ENCODE measurements around the gene ICAM3. TPM values are rescaled to one million over a fixed set of nuclear protein-coding genes. Genes with fewer than 3 reads are reported as not detected.
A peak's percentile ranks its signal among the peaks of the same experiment; 100 is the strongest.
"Not testable (repeated sequence)": the region's sequence is repeated elsewhere in the genome, so short reads cannot be mapped to it uniquely, and the experiment has no call there.

The ICAM3 gene
- polyA plus RNA-seq, 6 donors from 2014 or later, result 156 to 235 (median 200) TPM

DNA sequence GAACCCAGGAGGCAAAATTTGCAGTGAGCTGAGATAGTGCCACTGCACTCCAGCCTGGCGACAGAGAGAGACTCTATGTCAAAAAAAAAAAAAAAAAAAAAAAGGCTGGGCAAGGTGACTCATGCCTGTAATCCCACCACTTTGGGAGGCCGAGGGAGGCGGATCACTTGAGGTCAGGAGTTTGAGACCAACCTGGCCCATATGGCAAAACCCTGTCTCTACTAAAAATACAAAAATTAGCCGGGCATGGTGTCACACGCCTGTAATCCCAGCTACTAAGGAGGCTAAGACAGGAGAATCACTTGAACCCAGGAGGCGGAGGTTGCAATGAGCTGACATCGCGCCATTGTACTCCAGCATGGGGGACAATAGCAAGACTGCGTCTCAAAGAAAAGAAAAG lies 2.7 kb downstream of the ICAM3 start:
- H3K27ac Mint-ChIP-seq, result peak overlapping the region in 2 of 6 donors; percentile 33 to 34
- H3K4me1 Mint-ChIP-seq, result peaks cover 36 to 59% (median 55%) of the 10 kb centered on the region in 3 donors
- not testable (repeated sequence) for H3K36me3 Mint-ChIP-seq; DNase-seq; H3K27me3 Mint-ChIP-seq; ATAC-seq (ENCODE audit: low read depth in 2 of 2); H3K9me3 Mint-ChIP-seq
- H3K4me3 Mint-ChIP-seq, result peak overlapping the region in 4 of 8 donors; percentile 8 to 69 (median 31)

DNA sequence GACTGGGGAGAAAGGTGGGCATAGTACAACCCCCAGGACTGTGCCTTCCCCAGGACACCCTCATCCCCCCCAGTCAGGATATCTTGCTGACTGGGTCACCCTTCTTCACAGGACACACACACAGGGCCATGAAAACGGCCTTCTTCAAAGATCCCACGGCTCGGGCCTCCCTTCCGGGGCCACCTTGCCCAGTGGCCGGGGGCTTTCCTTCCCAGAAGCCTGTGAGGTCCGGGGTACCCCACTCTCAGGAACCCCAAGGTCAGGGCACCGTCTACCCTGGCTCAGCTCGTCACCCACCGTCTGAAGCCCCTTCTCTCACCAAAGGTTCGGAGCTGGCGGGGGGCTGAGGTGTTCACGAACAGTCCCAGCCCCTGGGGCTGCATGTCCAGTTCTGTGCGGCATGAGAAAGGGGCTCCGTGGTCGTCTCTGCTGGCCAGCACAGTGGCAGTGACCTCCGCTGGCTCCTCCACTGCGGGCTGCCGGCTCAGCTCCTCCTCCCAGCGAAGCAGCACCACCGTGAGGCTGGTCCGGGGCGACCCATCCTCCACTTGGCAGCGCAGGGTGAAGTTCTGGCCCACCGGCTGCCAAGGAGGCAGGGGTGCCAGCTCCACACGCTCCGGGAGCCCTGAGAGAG lies 4.0 kb downstream of the ICAM3 start:
- H3K4me3 Mint-ChIP-seq, result peak overlapping the region in 1 of 8 donors; percentile 26

DNA sequence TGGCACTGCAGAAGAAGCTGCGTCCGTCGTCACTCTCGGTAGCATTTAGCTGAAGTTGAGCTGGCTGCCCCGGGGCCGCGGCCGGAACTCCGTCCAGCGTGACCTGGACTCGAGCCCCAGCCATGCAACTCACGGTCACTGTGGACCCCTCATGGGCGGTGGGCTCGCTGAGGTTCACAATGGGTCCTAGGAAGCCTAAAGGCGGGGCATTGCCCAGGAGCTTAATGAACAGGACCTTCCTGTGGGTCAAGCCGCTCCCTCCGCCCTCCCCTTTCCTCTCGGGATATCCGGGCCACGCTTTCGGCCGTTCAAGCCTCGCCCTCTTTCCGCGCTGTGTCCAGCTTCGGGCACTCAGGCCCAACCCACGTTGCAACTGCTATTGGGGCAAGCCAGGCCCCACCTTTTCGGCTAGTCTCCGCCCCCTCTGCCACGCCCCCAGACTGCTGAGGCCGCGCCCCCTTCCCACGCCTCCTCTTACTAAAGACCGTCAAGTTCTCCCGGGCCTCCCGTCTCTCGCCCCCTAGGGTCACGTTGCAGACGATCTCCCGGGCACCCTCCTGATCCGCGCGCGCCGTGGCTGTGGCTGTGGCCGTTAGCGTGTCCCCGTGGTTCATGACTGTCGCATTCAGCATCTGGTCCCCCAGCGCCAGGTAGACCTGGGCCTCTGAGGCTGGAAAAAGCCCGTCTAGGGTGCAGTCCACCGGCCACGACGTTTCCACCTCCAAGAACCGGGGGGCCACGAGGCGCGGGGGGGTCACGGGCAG lies 4.7 kb downstream of the ICAM3 start:
- H3K4me3 Mint-ChIP-seq, result peak overlapping the region in 5 of 8 donors; percentile 26 to 96 (median 54)
- H3K4me1 Mint-ChIP-seq, result peaks cover 31 to 63% (median 60%) of the 10 kb centered on the region in 3 donors
- no peaks in the 10 kb centered on the region for H3K27me3 Mint-ChIP-seq
- H3K27ac Mint-ChIP-seq, result peak overlapping the region in 3 of 6 donors; percentile 27 to 36 (median 29)
- no peaks in the 10 kb centered on the region for H3K36me3 Mint-ChIP-seq
- no peak for ATAC-seq (ENCODE audit: low read depth in 2 of 2)
- no peak for DNase-seq
- no peaks in the 10 kb centered on the region for H3K9me3 Mint-ChIP-seq

More for the DNA sequence above, 4.0 kb downstream of the ICAM3 start:
- no peak for DNase-seq
- ATAC-seq (ENCODE audit: low read depth in 2 of 2), result no peak
- Mint-ChIP-seq H3K27me3 (no peaks in the 10 kb centered on the region), H3K9me3 (no peaks in the 10 kb centered on the region), H3K4me1 (peaks cover 32 to 62% (median 57%) of the 10 kb centered on the region in 3 donors), H3K27ac (peak overlapping the region in 1 of 6 donors; percentile 36), H3K36me3 (no peaks in the 10 kb centered on the region)

DNA sequence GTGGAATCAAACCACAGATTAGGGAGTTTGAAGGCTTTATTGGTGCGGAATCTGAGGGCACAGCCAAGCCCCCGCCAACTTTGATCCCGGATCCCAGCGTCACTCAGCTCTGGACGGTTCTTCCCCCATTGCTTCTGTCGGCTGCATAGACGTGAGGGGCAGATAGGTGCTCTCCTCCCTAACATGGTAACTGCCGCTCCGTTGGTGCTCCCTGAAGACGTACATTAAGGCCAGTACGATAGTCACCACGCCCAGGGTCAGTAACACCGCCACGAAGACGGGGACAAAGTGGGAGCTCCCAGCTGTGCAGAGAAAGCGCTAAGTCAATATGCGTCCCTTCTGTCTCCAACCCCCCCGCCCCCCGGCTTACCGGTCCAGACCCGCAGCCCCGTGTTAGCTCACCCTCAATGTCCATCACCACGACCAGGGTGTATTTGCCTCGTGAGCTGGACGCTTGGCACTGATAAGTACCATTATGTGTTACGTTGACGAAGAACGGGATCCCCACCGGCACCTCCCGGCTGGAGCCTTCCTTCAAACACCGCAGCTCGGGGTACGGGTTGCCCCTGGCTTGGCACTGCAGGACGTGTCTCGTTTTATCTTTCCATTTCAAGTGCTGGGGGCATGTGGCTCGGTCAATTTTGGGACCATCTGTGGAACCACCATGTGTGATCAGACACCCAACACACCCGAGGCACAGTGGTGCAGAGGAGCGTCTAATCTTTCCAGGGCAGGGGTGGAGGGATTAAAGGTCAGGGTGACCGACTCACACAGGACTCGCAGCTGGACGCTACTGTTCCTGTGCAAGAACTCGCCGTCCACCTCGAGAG lies 5.5 kb downstream of the ICAM3 start:
- DNase-seq, result no peak
- Mint-ChIP-seq H3K27ac (peak overlapping the region; percentile 92 to 98 (median 96)), H3K4me1 (peaks cover 23 to 56% (median 56%) of the 10 kb centered on the region in 3 donors), H3K27me3 (no peaks in the 10 kb centered on the region), H3K4me3 (peak overlapping the region; percentile 94 to 99 (median 97)), H3K36me3 (no peaks in the 10 kb centered on the region), H3K9me3 (no peaks in the 10 kb centered on the region)
- ATAC-seq (ENCODE audit: low read depth in 2 of 2), result no peak

DNA sequence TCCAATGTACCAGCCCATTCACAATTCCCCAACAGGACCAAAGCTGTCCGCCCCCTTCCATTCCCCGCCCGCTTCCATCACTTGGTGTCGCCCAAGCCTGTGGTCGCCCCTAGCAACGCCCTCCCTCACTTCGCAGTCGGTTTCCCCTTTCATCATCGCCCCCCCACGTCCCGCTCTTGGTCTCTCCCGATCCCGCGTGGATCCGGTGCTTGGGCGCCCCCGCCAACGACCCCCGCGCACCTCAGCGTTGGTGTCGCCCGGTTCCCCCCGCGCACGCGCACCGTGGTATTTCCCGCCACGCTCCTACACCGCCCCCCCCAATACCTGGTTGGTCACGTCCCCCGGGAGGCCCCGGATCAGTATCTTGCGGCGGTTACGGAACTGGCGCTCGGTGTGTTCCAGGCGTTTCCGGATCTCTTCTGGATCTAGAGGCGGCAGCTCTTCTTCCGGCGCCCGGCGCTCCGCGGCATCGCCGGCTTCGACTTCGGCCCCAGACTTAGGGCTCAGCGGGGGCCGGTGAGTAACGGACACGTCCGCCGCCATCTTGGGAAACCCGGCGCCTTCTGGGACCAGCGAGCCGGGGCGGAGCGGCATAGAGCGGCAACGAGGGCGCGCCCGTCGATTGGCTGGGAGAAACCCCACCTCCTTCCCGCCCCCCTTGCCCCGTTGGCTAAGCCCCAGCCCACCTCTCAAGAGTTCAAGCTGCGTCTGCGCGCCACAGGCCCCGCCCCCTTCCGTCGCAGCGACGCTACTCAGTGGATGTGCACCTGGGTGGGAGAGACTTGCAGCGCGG lies 6.3 kb downstream of the ICAM3 start, which contains the start of gene RAVER1:
TSS of gene RAVER1 (minus strand) at position 565 of the 793 bp plus-strand sequence. CDS start at position 543, 22 bp downstream.
- peaks cover 15 to 48% (median 48%) of the 10 kb centered on the region in 3 donors for H3K4me1 Mint-ChIP-seq

DNA sequence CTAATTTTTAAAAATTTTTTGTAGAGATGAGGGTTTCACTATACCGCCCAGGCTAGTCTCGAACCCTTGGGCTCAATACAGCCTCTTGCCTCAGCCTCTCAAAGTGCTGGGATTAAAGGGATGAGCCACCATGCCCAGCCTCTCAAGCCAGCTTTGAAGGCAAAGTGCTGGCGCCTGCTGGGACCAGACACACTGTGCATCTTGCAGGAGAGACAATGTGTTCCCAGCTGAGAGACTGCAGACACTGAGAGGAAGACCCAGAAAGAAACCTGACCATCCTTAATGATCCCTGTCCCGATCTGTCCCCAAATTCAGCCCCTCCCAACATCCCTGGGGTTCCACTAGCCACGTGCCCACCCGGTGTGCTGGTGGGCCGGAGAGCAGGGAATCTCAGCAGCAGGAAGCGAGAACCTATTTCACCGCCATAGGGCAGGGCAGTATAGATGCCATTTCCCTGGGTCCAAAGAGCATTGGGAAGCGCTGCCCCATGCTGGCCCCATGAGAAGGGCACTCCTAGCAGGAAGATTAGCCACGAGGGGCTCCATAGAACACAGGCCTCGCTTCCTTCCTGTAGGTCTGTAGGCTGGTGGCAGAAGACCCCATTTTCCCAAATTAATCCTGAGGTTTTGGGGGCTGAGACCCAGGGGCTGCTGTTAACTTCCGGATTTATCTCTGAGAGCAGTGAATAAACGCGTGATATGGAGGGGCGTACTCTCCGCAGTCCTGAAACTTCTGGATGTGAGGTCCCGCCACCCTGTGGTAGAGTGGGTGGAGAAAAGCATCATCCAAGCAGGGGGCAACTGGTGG lies 7.1 kb downstream of the ICAM3 start:
- peaks cover 15 to 48% (median 46%) of the 10 kb centered on the region in 3 donors for H3K4me1 Mint-ChIP-seq
- DNase-seq, result no peak
- no peak for ATAC-seq (ENCODE audit: low read depth in 2 of 2)
- peak overlapping the region; percentile 92 to 98 (median 96) for H3K27ac Mint-ChIP-seq
- H3K36me3 Mint-ChIP-seq, result no peaks in the 10 kb centered on the region
- peak overlapping the region; percentile 94 to 99 (median 97) for H3K4me3 Mint-ChIP-seq
- H3K27me3 Mint-ChIP-seq, result no peaks in the 10 kb centered on the region
- H3K9me3 Mint-ChIP-seq, result no peaks in the 10 kb centered on the region

More for the DNA sequence above, 6.3 kb downstream of the ICAM3 start, which contains the start of gene RAVER1:
- Mint-ChIP-seq H3K4me3 (peak within 1 kb of the TSS; percentile 94 to 99 (median 97)), H3K9me3 (no peaks in the 10 kb centered on the region), H3K27ac (peak within 1 kb of the TSS; percentile 92 to 98 (median 96)), H3K36me3 (no peaks in the 10 kb centered on the region), H3K27me3 (no peaks in the 10 kb centered on the region)
- DNase-seq, result peak; percentile 96
- peak; percentile 90 to 91 for ATAC-seq (ENCODE audit: low read depth in 2 of 2)

DNA sequence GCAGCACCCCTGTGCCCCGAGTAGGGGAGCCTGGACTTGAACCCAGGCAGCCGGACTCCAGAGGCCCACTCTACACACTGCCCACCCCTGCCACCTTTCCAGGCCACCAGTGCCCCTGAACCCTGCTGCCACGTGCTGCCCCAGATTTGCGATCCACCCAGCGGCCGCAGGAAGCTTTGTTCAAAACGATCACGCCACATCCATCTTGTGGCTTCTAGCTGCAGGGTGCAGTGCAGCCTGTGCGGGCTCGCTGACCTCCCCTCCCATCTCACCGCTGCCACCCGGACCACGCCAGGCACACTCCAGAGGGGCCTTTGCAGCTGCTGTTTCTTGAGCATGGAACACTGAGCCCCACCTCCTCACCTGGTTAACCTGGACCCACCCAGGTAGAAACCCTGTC lies 9.9 kb downstream of the ICAM3 start:
- Mint-ChIP-seq H3K4me1 (peaks cover 15 to 36% (median 36%) of the 10 kb centered on the region in 3 donors), H3K9me3 (no peaks in the 10 kb centered on the region), H3K4me3 (peak overlapping the region in 2 of 8 donors; percentile 10 to 44), H3K27ac (peak overlapping the region in 1 of 6 donors; percentile 88), H3K36me3 (no peaks in the 10 kb centered on the region), H3K27me3 (no peaks in the 10 kb centered on the region)
- ATAC-seq (ENCODE audit: low read depth in 2 of 2), result no peak
- no peak for DNase-seq

DNA sequence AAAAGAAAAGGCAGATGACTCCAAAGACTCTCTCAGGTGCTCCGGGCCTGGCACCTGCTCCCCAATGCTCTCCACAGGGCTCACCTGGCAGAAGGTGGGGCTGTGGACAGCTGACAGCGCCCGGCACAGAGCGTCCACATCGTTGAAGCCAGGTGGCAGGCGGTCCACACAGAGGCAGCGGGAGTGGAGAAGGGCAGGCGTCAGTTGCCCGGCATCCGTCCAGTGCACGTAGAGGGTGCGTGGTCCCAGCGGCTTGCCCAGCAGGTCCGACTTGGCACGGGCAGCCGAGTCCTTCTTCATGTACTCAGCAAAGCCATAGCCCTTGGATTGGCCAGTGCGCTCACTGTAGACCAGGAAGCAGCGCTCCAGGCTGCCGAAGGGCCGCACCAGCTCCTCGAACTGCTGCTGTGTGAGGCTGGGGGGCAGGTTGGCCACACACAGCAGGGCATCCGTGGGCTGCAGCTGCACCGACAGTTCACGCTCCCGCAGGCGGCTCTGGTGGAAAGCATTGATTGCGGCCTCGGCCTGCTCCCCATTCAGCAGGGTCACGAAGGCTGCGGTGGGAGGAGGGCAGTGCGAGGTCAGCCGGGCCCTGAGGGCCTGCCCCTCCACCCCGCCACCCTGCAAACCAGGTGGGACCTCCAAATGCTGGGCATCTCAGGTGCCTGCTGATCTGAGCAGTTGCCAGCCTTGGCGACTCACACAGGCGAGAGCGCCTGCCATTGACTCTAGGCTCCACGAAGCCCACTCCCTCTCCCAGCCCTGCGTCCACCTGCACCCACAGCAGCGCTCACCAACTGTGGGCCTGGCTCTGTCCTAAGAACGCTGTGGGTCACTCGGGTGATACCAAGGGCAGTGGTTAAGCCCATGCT lies 10.6 kb downstream of the ICAM3 start:
- Mint-ChIP-seq H3K4me1 (peaks cover 14 to 30% (median 29%) of the 10 kb centered on the region in 3 donors), H3K4me3 (no peak overlapping the region), H3K36me3 (no peaks in the 10 kb centered on the region), H3K9me3 (no peaks in the 10 kb centered on the region), H3K27ac (no peak overlapping the region), H3K27me3 (no peaks in the 10 kb centered on the region)
- ATAC-seq (ENCODE audit: low read depth in 2 of 2) (no peak), DNase-seq (no peak)

DNA sequence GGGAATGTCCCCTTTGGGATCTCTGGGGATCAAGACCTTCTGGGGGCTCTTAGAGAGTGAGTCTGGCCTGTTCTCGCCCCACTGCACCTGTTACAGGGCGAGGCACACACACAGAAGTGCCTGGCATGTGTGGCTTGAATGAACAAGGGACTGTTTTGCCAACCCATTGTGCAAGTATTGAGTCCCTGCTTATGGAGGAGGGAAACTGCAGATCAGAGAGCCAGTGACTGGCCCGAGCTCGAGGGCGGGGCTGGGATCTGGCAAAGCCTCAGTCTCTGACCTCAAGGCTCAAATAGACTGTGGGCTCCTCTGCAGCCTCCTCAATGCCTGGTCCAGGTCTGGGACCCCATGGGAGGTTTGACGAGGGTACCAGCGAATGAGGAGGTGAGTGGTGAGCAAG lies 11.6 kb downstream of the ICAM3 start:
- H3K4me1 Mint-ChIP-seq, result peaks cover 6 to 29% (median 21%) of the 10 kb centered on the region in 3 donors
- H3K4me3 Mint-ChIP-seq, result no peak overlapping the region
- H3K9me3 Mint-ChIP-seq, result no peaks in the 10 kb centered on the region
- ATAC-seq (ENCODE audit: low read depth in 2 of 2) (no peak), DNase-seq (no peak)
- H3K27ac Mint-ChIP-seq, result peak overlapping the region in 1 of 6 donors; percentile 62
- no peaks in the 10 kb centered on the region for H3K27me3 Mint-ChIP-seq
- no peaks in the 10 kb centered on the region for H3K36me3 Mint-ChIP-seq

DNA sequence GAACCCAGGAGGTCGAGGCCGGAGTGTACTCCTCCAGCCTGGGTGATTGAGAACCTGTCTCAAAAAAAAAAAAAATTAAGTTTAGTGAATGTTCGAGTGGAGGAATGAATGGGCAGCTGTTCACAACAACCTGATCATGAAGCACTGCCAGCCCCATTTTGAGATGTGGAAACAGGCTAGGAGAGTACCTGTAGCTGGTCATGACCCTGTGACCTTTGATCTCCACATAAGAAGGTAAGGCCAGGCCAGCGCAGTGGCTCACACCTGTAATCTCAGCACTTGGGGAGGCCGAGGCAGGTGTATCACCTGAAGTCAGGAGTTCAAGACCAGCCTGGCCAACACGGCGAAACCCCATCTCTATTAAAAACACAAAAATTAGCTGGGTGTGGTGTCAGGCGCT lies 13.7 kb downstream of the ICAM3 start:
- H3K36me3 Mint-ChIP-seq, result peaks cover 0 to 9% of the 10 kb centered on the region in 2 donors
- H3K27me3 Mint-ChIP-seq, result no peaks in the 10 kb centered on the region
- ATAC-seq (ENCODE audit: low read depth in 2 of 2) (no peak), DNase-seq (no peak)
- no peak overlapping the region for H3K4me3 Mint-ChIP-seq
- peaks cover 5 to 21% (median 11%) of the 10 kb centered on the region in 3 donors for H3K4me1 Mint-ChIP-seq
- no peaks in the 10 kb centered on the region for H3K9me3 Mint-ChIP-seq
- peak overlapping the region in 1 of 6 donors; percentile 86 for H3K27ac Mint-ChIP-seq
